ENCODE results near the gene VAV2.

The VAV2 gene

DNA sequence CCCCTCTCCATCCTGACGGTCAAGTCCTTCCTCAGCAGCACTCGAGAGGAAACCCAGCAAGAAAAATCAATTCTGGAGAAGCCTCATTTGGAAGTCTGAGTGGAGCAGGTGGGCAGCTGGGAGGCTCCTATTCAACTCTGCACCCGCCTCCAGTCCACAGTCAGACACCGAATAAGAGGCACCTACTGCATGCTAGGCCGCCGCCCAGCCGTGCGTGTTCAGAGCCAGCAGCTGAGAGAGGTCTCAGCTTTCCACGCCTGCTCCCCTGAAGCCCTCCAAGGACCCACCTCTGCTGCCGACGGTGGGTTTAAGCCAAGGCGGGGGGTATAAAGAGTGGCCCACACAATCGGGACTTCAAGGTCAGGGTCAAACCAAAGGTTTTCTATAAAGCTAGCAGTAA, 41.9 kb downstream of the VAV2 start:
- Mint-ChIP-seq H3K27ac (no peak overlapping the region), H3K4me3 (no peak overlapping the region), H3K4me1 (peaks cover 15% of the 10 kb centered on the region), H3K36me3 (no peaks in the 10 kb centered on the region), H3K9me3 (no peaks in the 10 kb centered on the region)
- ATAC-seq, result no peak
- DNase-seq (ENCODE audit: low spot score in 2 of 2), result no peak

DNA sequence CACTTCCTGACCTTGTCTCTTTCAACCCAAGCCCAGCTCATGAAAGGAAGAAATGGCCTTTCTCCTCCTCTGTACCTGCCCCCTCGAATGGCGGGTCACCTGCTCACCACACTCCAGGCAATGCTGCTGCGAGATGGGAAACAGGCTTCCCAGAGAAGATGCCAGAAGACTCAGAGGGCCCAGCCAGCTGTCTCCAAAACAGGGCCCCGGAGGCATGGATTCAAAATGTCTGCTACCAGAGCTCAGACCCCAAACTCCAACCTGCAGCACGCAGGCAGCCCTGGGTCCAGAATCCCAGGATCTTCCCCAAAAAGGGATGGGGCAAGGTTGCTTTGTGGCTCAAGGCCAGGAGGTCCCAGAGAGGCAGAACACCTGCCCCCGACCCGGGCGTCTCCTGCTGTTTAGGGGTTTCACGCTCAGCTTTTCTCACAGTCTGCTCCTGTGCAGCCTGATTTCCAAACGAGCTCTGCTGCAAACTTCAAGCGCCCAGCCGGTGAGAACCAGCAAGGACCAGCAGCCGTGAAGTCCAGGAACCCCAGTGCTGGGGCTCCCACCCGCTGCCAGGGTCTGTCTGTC, 42.5 kb downstream of the VAV2 start:
- no peaks in the 10 kb centered on the region for H3K36me3 Mint-ChIP-seq
- DNase-seq (ENCODE audit: low spot score in 2 of 2), result no peak
- no peak for ATAC-seq
- H3K4me1 Mint-ChIP-seq, result peaks cover 10% of the 10 kb centered on the region
- H3K4me3 Mint-ChIP-seq, result no peak overlapping the region
- no peaks in the 10 kb centered on the region for H3K9me3 Mint-ChIP-seq
- no peak overlapping the region for H3K27ac Mint-ChIP-seq

DNA sequence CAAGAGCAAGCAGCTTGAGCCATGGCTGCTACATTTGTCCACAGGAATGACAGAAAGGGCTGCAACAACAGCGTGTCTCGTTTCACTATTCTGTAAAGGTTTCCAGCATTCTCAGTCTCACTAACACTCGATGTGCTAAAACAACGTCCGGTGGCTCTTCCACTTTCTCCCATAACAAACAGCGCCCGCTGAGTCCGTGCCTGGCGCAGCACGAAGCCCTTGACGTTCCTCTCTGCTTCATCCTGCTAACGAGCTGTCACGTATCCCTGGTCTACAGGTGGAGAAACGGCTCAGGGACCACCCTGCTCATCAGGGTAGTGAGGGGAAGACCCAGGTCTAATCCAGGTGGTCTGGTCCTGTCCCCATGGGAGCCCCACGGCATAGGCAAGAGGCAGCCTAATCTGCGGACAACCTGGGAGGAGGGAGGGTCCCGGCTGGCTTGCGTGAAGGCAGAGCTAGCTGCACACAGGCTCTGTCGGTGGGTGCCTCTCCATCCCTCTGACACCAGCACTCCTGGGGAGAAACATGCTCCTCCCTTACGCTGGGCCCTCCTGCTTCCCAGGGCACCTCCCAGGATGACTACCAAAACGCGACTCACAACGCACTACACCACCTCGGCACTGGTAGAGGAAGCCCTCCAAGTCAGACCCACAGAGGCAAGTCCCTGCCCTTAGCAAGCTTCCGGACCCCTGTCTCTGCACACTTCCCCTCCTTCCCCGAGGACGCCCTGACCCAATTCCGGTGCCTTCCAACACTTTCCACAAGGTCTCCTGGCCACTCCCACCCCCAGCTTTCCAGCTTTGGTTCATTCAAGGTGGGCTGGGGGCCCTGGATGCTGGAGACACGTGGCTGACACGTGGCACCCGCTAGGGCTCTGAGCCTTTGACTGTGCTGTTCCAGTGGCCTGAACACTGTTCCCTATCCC, 43.3 kb downstream of the VAV2 start:
- H3K27ac Mint-ChIP-seq, result no peak overlapping the region
- peaks cover 2% of the 10 kb centered on the region for H3K4me1 Mint-ChIP-seq
- no peak overlapping the region for H3K4me3 Mint-ChIP-seq

DNA sequence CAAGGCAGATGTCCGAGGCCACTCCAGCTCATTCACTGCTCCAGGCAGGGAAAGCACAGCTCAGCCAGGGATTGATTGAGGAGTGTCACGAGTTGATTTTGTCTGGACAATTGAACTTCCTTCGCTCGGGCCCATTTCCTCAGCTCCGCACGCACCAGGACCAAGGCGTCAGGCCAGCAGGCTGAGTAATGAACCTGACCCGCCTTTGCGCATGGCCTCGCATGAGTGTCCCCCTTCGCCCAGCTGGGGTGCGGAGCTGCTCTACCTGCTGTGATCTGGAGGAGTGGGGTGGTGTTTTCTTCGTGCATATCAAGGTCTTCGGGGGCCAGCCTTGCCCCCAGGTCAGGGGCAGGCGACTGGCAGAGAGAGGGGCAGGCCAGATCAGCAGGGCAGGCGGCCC, 44.0 kb downstream of the VAV2 start:
- DNase-seq (ENCODE audit: low spot score in 2 of 2) (no peak), ATAC-seq (no peak)
- no peaks in the 10 kb centered on the region for H3K36me3 Mint-ChIP-seq
- H3K4me1 Mint-ChIP-seq, result no peaks in the 10 kb centered on the region
- no peak overlapping the region for H3K4me3 Mint-ChIP-seq
- H3K9me3 Mint-ChIP-seq, result no peaks in the 10 kb centered on the region
- H3K27ac Mint-ChIP-seq, result no peak overlapping the region

More for the DNA sequence above, 43.3 kb downstream of the VAV2 start:
- no peak for ATAC-seq
- no peak for DNase-seq (ENCODE audit: low spot score in 2 of 2)
- Mint-ChIP-seq H3K36me3 (no peaks in the 10 kb centered on the region), H3K9me3 (no peaks in the 10 kb centered on the region)

DNA sequence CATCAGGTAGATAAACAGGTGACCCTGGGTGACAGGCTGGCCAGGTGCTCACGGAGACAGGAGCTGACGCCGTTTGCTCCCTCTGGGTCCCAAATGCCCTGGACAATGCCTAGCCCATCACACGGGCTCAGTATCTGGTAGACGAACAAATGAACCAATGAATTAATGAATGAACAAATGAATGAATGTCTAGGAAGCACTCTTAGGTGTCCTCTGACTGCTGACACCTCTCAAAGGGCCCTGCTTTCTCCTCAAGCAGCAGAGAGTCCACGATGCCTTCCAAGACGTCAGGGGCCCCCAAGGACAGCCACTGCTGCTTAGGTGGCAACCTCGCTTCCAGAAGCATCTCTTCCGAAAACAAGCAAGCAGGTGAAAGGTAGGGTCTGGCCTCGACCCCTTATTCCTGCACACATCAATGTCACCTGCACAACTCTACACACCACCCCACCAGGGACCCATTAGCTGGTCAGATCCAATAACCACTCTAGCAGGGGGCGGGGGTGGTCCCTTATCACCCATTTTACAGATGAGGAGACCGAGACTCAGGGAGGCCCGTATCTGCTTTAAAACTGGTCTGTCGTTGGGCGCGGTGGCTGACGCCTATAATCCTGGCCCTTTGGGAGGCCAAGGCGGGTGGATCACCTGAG, 45.2 kb downstream of the VAV2 start:
- Mint-ChIP-seq H3K36me3 (no peaks in the 10 kb centered on the region), H3K4me1 (peaks cover under 1% of the 10 kb centered on the region), H3K27ac (no peak overlapping the region), H3K9me3 (no peaks in the 10 kb centered on the region), H3K4me3 (no peak overlapping the region)
- no peak for DNase-seq (ENCODE audit: low spot score in 2 of 2)
- ATAC-seq, result no peak

DNA sequence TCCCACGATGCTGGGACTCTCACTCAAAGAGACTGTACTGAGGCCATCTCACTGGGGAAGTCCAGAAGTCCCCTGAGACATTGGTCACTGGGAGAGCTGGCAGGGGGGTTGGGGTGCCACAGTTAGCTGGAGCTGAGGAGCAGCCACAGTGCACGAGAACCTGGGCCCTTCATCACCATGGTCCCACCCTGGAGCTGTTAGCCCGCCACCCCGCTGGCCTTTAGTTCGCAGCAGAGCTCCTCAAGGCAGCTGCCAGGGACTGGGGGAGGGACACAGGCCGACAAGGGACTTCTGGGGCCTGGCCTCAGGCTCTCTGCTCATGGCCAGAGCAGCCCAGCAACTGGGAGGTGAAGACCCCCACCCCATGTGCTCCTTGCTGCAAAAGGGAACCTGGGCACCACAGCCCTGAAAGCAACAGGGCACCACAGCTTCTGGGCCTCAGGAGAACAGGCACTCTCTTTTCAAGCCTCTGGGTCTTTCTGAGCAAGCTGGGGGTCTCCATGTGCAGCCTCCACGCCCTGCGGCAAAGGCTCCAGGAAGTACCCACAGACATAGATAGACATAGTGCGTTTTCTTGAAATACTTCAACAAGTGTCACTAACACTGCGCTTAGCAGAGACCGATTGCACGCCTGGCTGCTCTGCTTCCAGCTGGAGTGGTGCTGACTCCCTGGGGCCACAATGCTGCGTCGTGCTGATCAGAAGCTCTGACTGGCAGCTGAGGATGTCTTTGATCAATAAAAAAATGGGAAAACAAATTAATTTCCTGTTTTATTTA, 46.0 kb downstream of the VAV2 start:
- ATAC-seq (peak; percentile 43), DNase-seq (ENCODE audit: low spot score in 2 of 2) (no peak)
- Mint-ChIP-seq H3K27ac (no peak overlapping the region), H3K4me3 (no peak overlapping the region), H3K36me3 (no peaks in the 10 kb centered on the region), H3K9me3 (no peaks in the 10 kb centered on the region), H3K4me1 (peaks cover 4% of the 10 kb centered on the region)

DNA sequence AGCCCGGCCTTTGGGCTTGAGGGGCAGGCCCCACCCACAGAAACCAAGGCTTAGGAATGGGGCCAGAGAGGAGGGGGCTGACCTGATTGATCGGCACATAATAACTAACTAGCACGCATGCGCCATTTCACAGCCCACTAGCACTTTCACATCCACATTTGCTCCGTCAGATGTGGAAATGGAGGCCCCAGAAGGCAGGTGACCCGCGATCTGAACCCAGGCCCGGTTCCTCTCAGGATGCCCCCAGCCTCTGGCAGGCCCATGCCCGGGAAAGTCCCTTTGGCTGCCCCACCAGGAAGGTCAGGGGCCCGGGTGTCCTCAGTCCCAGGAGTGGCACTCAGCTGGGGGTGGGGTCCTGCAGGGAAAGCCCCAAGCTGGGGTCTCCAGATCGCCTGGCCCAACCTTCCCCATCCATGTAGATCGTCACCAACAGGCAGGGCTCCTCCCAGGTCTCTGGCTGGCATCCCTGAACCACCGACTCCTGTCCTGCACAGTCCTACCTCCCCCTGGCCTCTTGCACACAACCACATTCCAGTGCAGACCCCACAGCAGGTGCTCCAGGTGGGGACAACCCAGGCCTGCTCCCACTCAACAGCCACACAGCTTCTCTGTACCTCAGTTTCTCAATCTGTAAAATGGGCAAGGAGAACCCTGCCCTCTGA, 46.7 kb downstream of the VAV2 start:
- ATAC-seq, result peak; percentile 6
- no peak for DNase-seq (ENCODE audit: low spot score in 2 of 2)
- no peaks in the 10 kb centered on the region for H3K36me3 Mint-ChIP-seq

DNA sequence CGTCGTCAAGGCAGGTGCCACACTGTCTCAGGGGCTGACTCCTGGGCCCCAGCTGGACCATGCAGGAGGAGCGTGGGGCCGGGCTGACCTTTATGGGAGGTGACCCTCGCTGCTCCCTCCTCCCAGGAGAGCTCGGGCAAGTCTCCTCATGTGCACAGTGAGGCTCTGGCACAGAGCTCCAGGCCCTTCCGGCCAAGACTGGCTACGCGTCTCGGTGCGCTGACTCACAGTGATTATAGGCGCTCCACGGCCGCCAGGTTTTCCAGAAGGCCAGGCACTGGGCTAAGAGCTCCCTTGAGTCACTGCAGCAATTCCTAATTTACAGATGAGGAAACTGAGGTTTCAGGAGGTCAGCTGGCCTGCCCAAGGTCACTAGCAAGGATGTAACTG, 47.4 kb downstream of the VAV2 start:
- peaks cover 4% of the 10 kb centered on the region for H3K4me1 Mint-ChIP-seq
- DNase-seq (ENCODE audit: low spot score in 2 of 2) (no peak), ATAC-seq (no peak)
- no peaks in the 10 kb centered on the region for H3K9me3 Mint-ChIP-seq
- no peak overlapping the region for H3K4me3 Mint-ChIP-seq
- H3K27ac Mint-ChIP-seq, result no peak overlapping the region
- H3K36me3 Mint-ChIP-seq, result no peaks in the 10 kb centered on the region

More for the DNA sequence above, 46.7 kb downstream of the VAV2 start:
- Mint-ChIP-seq H3K4me3 (no peak overlapping the region), H3K27ac (no peak overlapping the region), H3K4me1 (peaks cover 4% of the 10 kb centered on the region), H3K9me3 (no peaks in the 10 kb centered on the region)

DNA sequence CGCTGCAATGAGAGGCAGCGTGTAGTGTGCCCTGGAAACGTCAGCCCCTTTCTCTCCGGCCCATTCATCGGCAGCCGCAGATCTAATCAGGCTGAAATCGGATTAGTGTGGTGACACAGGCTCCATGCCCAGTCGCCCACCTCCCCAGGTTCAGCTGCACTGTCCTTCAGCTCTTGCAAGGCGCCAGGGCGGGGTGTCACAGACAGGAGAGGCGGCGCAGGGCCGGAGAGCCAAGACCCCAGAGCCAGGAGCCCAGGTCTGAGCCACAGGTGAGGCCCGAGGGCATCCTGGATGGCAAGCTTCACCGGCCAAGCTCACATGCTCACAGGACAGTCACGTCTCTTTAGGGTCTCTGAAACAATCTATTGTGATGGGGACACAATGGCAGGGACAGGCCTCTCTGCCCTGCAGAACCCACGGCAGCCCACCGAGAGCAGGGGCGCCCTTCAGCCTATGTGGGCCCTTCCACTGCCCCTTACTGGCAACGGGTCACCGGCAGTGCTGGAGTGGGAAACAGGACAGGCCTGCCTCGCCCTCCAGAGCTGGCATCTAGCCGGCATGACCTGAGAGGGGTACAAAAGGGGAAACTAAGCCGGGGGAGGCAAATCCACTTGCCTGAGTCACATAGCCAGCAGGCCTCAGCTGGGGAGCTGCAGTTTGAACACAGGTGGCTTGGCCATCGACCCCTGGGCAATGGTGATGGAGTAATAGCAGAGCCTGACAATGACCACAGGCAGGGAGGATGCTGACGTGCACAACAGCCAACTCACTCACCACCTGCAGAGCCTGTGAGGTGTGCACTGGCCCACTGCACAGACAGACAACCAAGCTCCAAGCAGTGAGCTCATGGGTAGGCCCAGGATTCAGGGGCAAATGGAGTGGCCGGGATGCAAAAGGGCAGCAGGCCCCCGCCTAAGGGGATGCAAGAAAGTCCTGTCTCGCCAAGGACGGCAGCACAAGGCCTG, 48.1 kb downstream of the VAV2 start:
- Mint-ChIP-seq H3K27ac (no peak overlapping the region), H3K9me3 (no peaks in the 10 kb centered on the region), H3K4me1 (peaks cover 4% of the 10 kb centered on the region), H3K36me3 (no peaks in the 10 kb centered on the region), H3K4me3 (no peak overlapping the region)
- no peak for DNase-seq (ENCODE audit: low spot score in 2 of 2)
- ATAC-seq, result no peak

DNA sequence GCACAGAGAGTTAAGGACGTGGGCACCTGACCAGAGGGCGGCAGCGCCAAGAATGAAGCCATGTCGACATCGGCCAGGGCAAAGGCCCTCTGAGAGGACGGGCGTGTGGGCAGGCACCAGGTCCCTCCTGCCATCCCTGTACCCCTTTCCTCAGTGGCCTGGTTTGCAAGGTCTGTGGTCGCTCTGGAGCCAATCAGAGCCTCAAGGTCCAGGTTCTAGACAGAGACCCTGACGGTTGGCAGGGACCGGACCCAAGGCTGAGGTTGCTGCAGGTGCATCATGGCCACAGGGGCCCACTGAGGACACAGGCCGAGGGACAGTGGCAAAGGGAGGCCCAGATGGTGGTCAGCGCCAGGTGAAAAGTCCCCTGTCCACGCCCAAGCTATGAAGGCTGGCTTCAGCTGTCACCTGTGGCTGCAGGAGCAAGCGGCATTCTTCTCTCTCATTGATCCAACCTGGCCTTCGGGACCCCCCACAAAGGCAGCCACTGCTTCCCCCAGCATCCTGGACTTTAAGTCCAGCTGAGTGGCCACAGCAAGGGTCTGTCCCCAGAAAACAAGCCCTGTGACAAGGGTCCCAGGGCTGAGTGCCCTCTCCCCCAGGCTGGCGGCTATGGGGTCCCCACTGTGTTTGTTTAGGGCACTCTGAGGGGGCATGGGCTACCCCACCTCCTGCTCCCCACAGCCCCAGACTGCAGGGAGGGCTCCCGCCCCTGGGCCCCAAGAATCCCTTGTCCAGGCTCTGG, 48.9 kb downstream of the VAV2 start:
- DNase-seq (ENCODE audit: low spot score in 2 of 2) (no peak), ATAC-seq (no peak)
- Mint-ChIP-seq H3K4me3 (no peak overlapping the region), H3K36me3 (no peaks in the 10 kb centered on the region), H3K27ac (no peak overlapping the region), H3K9me3 (no peaks in the 10 kb centered on the region), H3K4me1 (peaks cover 4% of the 10 kb centered on the region)

DNA sequence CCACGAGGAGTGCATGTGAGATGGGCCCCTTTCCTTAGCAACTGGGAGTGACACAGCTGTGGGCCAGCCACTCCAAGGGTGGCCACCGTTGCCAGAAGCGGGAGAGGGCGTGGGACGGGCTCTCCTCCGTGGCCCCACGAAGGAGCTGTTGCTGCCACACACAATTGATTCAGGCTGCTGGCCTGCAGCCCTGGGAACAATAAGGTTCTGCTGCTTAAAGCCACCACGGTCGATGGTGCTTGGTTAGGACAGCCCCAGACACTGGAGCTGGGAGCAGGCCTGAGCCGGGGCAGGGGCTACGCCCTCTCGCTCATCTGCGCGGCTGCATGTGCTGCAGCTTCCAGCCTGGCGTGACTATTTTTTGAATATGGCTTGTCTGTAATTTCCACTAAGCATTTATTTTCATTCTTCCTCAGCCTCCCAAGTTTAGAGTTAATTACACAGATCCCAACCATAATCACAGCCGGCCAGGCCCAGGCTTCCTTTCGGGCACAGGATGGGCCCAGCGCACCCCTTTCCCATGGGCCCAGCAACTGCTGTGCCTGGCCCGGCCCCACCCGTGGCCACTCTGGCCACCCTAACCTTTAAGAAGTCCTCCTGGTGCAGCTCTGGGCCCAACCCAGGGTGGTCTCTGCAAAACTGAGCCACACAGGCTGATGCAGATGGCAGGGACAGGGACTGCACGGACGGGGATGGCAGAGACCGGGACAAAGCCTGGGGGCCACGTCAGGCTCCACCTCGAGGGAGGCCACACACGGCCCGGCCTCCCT, 49.7 kb downstream of the VAV2 start:
- DNase-seq (ENCODE audit: low spot score in 2 of 2) (no peak), ATAC-seq (no peak)
- no peak overlapping the region for H3K4me3 Mint-ChIP-seq
- H3K36me3 Mint-ChIP-seq, result no peaks in the 10 kb centered on the region
- no peak overlapping the region for H3K27ac Mint-ChIP-seq
- H3K4me1 Mint-ChIP-seq, result peaks cover 4% of the 10 kb centered on the region
- H3K9me3 Mint-ChIP-seq, result no peaks in the 10 kb centered on the region

DNA sequence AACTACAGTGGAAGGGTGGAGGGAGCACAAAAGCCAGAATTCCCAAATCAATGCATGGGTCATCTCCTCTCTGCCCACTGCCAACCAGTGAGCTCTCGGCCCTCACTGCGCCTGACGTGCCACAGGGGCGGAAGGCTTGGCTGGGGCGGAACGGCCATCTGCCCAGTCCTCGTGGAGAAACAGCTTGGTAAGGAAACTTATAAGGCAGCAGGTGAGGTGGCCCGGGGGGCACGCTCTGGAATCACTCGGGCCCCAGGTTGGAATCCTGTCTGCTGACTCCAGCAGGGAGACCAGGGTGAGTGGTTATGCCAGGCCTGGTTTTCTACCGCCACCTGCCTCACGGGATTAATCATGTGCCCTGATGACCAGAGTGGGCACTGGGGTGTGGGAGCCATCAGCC, 52.3 kb downstream of the VAV2 start:
- DNase-seq (ENCODE audit: low spot score in 2 of 2), result no peak
- Mint-ChIP-seq H3K9me3 (no peaks in the 10 kb centered on the region), H3K4me3 (no peak overlapping the region), H3K4me1 (peaks cover 4% of the 10 kb centered on the region), H3K36me3 (no peaks in the 10 kb centered on the region), H3K27ac (no peak overlapping the region)
- no peak for ATAC-seq
